Measurements from ENCODE around the gene SPATA2L.

DNA sequence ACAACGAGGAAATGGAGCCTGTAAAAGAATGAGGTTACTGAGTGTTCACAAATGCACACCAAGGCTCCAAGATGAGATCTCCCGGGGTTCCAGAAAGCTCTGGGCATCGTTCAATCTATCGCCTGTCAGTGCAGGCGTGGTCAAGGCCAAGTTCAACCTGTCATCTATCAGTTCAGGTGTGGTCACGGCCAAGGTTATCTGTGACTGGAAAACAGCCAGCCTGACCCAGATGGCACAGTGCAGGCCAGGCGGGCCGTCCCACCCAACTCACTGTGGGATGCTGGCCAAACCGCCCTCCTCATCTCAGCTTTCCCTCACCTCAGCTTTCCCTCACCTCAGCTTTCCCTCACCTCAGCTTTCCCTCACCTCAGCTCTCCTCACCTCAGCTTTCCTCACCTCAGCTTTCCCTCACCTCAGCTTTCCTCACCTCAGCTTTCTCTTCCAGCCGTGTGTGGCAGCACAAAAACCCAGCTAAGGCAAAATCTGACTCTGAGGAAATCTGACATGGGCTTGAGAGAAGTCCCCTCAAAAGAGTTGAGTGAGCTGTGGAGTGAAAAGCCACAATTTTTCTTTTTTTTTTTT, 46.4 kb downstream of the SPATA2L start:
- no peak for TF ChIP-seq CTCF (IDR thresholded peaks at IDR 0.05)
- no peak for TF ChIP-seq TCF7L2 (IDR thresholded peaks at IDR 0.05; ENCODE audit: low read depth, low read length)

All from Panc1 (cell line).